ENCODE results near the gene ATP6V0A1.

GRCh38 chr17:42411361-42411760, 47.3 kb upstream of the ATP6V0A1 start:
- TF ChIP-seq CTCF (conservative IDR thresholded peaks at IDR 0.05 in 1 of 2, IDR thresholded peaks at IDR 0.05 in 1 of 2; ENCODE audit: extremely low read depth in 1 of 2, insufficient read depth in 1 of 2, low read depth in 1 of 2, low read length in 2 of 2) (no peak), EZH2 (IDR thresholded peaks at IDR 0.05; ENCODE audit: borderline replicate concordance, low read length) (no peak)
